Sigmoid colon (tissue), 7 donors: ENCODE results near the gene TRAF5. TPM values are rescaled to one million over a fixed set of nuclear protein-coding genes. Genes with fewer than 3 reads are reported as not detected.

ENCODE experiments used
- DNase-seq: peaks from one replicate; pipeline ENCODE4 v3.0.0-alpha.2; 2019
- H3K27ac ChIP-seq, 4 donors: fragments of 200-600 bp; sonication (generic); one replicate each; pipeline ENCODE4 v1.5.1; 2016 to 2019; ENCODE audit warnings: mild to moderate bottlenecking in 1 of 4
- H3K27me3 ChIP-seq, 3 donors: fragments of 200-600 bp; sonication (generic); one replicate each; pipeline ENCODE4 v1.5.1; 2019; ENCODE audit warnings: mild to moderate bottlenecking in 1 of 3
- H3K36me3 ChIP-seq, 4 donors: fragments of 200-600 bp; sonication (generic); one replicate each; pipeline ENCODE4 v1.5.1; 2016 to 2019
- H3K4me1 ChIP-seq, 4 donors: fragments of 200-600 bp; sonication (generic); one replicate each; pipeline ENCODE4 v1.5.1; 2017 to 2019
- H3K4me3 ChIP-seq, 4 donors: fragments of 200-600 bp; sonication (generic); one replicate each; pipeline ENCODE4 v1.5.1; 2017 to 2019; ENCODE audit warnings: mild to moderate bottlenecking in 2 of 4, moderate library complexity in 1 of 4
- H3K9me3 ChIP-seq, 4 donors: fragments of 200-600 bp in 3 of 4; sonication (generic) in 3 of 4; one replicate each; pipeline versions ENCODE4 v1.5.1 to v1.6.1; 2013 to 2019
- CTCF ChIP-seq, 4 experiments: fragments of 450-650 bp in 3 of 4; fragments of 200-600 bp in 1 of 4; IDR thresholded peaks; one replicate each; pipeline ENCODE4 v1.5.1; 2016 to 2019; ENCODE audit warnings: antibody characterized with exemption in 4 of 4, mild to moderate bottlenecking in 3 of 4, moderate library complexity in 2 of 4
- EP300 ChIP-seq, 4 donors: sonication (generic); formaldehyde crosslinking; IDR thresholded peaks; one replicate each; pipeline ENCODE4 v1.6.1; 2017; ENCODE audit warnings: antibody characterized with exemption in 4 of 4
- POLR2A ChIP-seq, 2 donors: fragments of 450-650 bp; IDR thresholded peaks; one replicate each; pipeline ENCODE4 v1.6.1; 2016; ENCODE audit warnings: antibody characterized with exemption in 2 of 2, mild to moderate bottlenecking in 2 of 2, moderate library complexity in 2 of 2
- POLR2AphosphoS5 ChIP-seq, 4 donors: sonication (generic); formaldehyde crosslinking; IDR thresholded peaks; one replicate each; pipeline ENCODE4 v1.6.1; 2017; ENCODE audit warnings: antibody characterized with exemption in 4 of 4
- WGBS, 2 donors: extraction: QIAGEN DNeasy Blood & Tissue Kit; methylation state at CpG; one replicate each; pipeline ENCODE4 v1.1.7; 2013; 5-methylcytosine and 5-hydroxymethylcytosine counted together
- intact Hi-C: fragments of 100-400 bp; cut with DNase I; formaldehyde crosslinking; loops from one replicate; pipeline ENCODE4 v1.15.1; 2023
- polyA plus RNA-seq, 3 donors: library from polyadenylated mRNA; stranded (reverse); fragments of 200-250 nt; gene quantifications; one replicate each; pipeline ENCODE4 v1.2.3, GENCODE V29; 2013
- total RNA-seq, 4 donors: library from RNA; depleted of rRNA; stranded (reverse); fragments of >200 nt; gene quantifications; one replicate each; pipeline ENCODE4 v1.1.0, GENCODE V29; 2016
- donor health status: healthy with polysubstance abuse.
- donor health status: Bipolar disorder and iron deficiency.
- donor health status: healthy.

Gene TRAF5
- total and polyA plus RNA-seq, 7 donors, result 2.4 to 55.9 (median 20.8) TPM

DNA sequence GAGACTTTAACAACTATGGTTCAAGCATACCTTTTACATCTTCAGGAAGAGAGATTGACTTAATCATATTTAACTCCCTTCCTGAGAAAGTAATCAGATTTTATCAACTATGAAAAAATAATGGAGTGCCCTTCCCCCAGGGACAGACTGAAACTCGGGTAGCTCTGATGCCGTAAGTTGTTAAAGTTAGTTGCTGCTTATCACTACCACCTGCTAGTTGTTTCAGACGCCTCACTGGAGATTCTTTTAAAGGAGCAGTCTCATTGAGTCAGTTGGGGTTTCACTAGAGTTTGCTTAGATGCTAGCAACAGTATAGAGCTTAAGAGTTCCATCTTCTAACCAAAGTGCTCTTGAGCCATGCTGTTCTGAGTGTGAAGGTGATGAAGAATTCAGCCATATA, 17.0 kb upstream of the TRAF5 start:
- intact Hi-C loops, result no loop called here
- Histone ChIP-seq H3K9me3 (no peaks in the 10 kb centered on the region), H3K27ac (no peak overlapping the region), H3K4me3 (no peak overlapping the region), H3K36me3 (peaks cover 0 to 54% (median 3%) of the 10 kb centered on the region in 4 donors), H3K27me3 (no peaks in the 10 kb centered on the region), H3K4me1 (no peaks in the 10 kb centered on the region)
- TF ChIP-seq CTCF (IDR thresholded peaks at IDR 0.05) (no peak), EP300 (IDR thresholded peaks at IDR 0.05) (no peak)
- no peak for DNase-seq
- WGBS, 2 donors, result 38 to 74% methylated on average over 3 of the region's 3 CpGs

GRCh38 chr1:211313392-211313791, 13.2 kb upstream of the TRAF5 start:
- H3K27me3 ChIP-seq, result no peaks in the 10 kb centered on the region
- 94 to 97% methylated on average over 11 of the region's 11 CpGs for WGBS, 2 donors
- no peak overlapping the region for H3K27ac ChIP-seq
- no peak overlapping the region for H3K4me3 ChIP-seq
- DNase-seq, result no peak
- intact Hi-C loops, result no loop called here
- TF ChIP-seq EP300 (IDR thresholded peaks at IDR 0.05), result no peak
- no peak for TF ChIP-seq POLR2A (IDR thresholded peaks at IDR 0.05)
- no peak for TF ChIP-seq CTCF (IDR thresholded peaks at IDR 0.05)
- no peak for TF ChIP-seq POLR2AphosphoS5 (IDR thresholded peaks at IDR 0.05)
- no peaks in the 10 kb centered on the region for H3K4me1 ChIP-seq
- H3K36me3 ChIP-seq, result peaks cover 0 to 57% (median 3%) of the 10 kb centered on the region in 4 donors
- no peaks in the 10 kb centered on the region for H3K9me3 ChIP-seq

- H3K4me3 ChIP-seq, result no peak overlapping the region
- intact Hi-C loops, result no loop called here
These were observed 7.9 kb upstream of the TRAF5 start for GRCh38 chr1:211318576-211319280.

DNA sequence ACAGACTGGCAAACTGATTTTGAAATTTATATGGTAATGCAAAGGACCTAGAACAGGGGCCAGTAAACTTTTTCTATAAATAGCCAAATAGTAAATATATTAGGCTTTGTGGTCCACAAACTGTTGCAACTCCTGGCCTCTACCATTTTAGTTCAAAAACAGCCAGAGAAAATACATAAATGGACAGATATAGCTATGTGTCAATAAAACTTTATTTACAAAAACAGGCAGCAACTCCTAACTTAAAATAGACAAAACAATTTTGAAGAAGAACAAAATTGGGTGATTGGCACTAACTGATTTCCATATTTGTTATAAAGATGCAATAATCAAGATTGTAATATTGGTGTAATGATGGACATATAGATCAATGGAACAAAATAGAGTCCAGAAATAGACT, 6.7 kb upstream of the TRAF5 start:
- Histone ChIP-seq H3K4me3 (no peak overlapping the region), H3K27me3 (no peaks in the 10 kb centered on the region), H3K36me3 (peaks cover 0 to 26% (median 0%) of the 10 kb centered on the region in 4 donors), H3K27ac (no peak overlapping the region), H3K4me1 (peaks cover 0 to 4% (median 0%) of the 10 kb centered on the region in 4 donors), H3K9me3 (no peaks in the 10 kb centered on the region)
- intact Hi-C loops, result loop anchor here (10.0 kb wide), 2 partner anchors 155 to 335 kb away; no protein-coding TSS in a partner anchor
- DNase-seq, result no peak
- TF ChIP-seq CTCF (IDR thresholded peaks at IDR 0.05) (no peak), POLR2AphosphoS5 (IDR thresholded peaks at IDR 0.05) (no peak), POLR2A (IDR thresholded peaks at IDR 0.05) (no peak), EP300 (IDR thresholded peaks at IDR 0.05) (no peak)

More at GRCh38 chr1:211318576-211319280, 7.9 kb upstream of the TRAF5 start:
- Histone ChIP-seq H3K36me3 (peaks cover 0 to 38% (median under 1%) of the 10 kb centered on the region in 4 donors), H3K4me1 (peaks cover 0 to 3% (median 0%) of the 10 kb centered on the region in 4 donors), H3K9me3 (no peaks in the 10 kb centered on the region), H3K27ac (no peak overlapping the region), H3K27me3 (no peaks in the 10 kb centered on the region)
- DNase-seq, result no peak
- TF ChIP-seq CTCF (IDR thresholded peaks at IDR 0.05), result no peak
- no peak for TF ChIP-seq EP300 (IDR thresholded peaks at IDR 0.05)
- no peak for TF ChIP-seq POLR2A (IDR thresholded peaks at IDR 0.05)
- TF ChIP-seq POLR2AphosphoS5 (IDR thresholded peaks at IDR 0.05), result no peak
